A549 (cell line): Measurements from ENCODE around the gene KLLN.
"Not testable (repeated sequence)": the region's sequence is repeated elsewhere in the genome, so short reads cannot be mapped to it uniquely, and the experiment has no call there.

Experiments used
- BHLHE40 ChIP-seq: IDR thresholded peaks from 2 replicates; pipeline ENCODE4 v1.6.1; 2012; ENCODE audit warnings: low read depth, low read length, inconsistent platforms
- CBX2 ChIP-seq: fragments of 200-600 bp; sonication (generic); IDR thresholded peaks from 2 replicates; pipeline ENCODE4 v1.6.1; 2016; ENCODE audit warnings: low read depth, mild to moderate bottlenecking, borderline replicate concordance
- CEBPB ChIP-seq, 2 experiments: fragments of >200 bp in 1 of 2; sonication (Bioruptor Twin) in 1 of 2; formaldehyde crosslinking in 1 of 2; IDR thresholded peaks; 2 replicates each; pipeline ENCODE4 v1.6.1; 2012 to 2016
- CTCF ChIP-seq: fragments of >200 bp; sonication (Bioruptor Twin); formaldehyde crosslinking; IDR thresholded peaks from 3 replicates; pipeline ENCODE4 v1.5.1; 2016
- JUN ChIP-seq, 2 experiments: fragments of >200 bp; sonication (Bioruptor Twin); formaldehyde crosslinking; IDR thresholded peaks; 2 replicates in 1 of 2; 3 replicates in 1 of 2; pipeline ENCODE4 v1.6.1; 2016 to 2017
- MAFK ChIP-seq: fragments of 450-650 bp; IDR thresholded peaks from 2 replicates; pipeline ENCODE4 v1.6.1; 2014; ENCODE audit not compliant: partially characterized antibody
- NPAS2 ChIP-seq: fragments of 250-450 bp; sonication (Bioruptor Pico); IDR thresholded peaks from 2 replicates; pipeline ENCODE4 v1.8.0; 2022; ENCODE audit warnings: mild to moderate bottlenecking, moderate library complexity, borderline replicate concordance
- NR3C1 ChIP-seq: fragments of >200 bp; sonication (Bioruptor Twin); formaldehyde crosslinking; IDR thresholded peaks from 3 replicates; pipeline ENCODE4 v1.6.1; 2017
- POLR2A ChIP-seq: IDR thresholded peaks from 2 replicates; pipeline ENCODE4 v1.6.1; 2012; ENCODE audit warnings: mild to moderate bottlenecking, low read length
- RAD21 ChIP-seq, 2 experiments: fragments of >200 bp in 1 of 2; sonication (Bioruptor Twin) in 1 of 2; formaldehyde crosslinking in 1 of 2; IDR thresholded peaks in 1 of 2; conservative IDR thresholded peaks in 1 of 2; 2 replicates in 1 of 2; 3 replicates in 1 of 2; pipeline ENCODE4 v1.6.1; 2012 to 2018; ENCODE audit warnings: inconsistent platforms in 1 of 2
- SREBF2 ChIP-seq: fragments of 450-650 bp; IDR thresholded peaks from 2 replicates; pipeline ENCODE4 v1.6.1; 2014; ENCODE audit warnings: mild to moderate bottlenecking, moderate library complexity
- ZSCAN20 ChIP-seq: fragments of 250-450 bp; sonication (Bioruptor Pico); IDR thresholded peaks from 2 replicates; pipeline ENCODE4 v1.8.0; 2022; ENCODE audit warnings: mild to moderate bottlenecking, moderate library complexity

- not testable (repeated sequence) for TF ChIP-seq RAD21 (conservative IDR thresholded peaks at IDR 0.05 in 1 of 2, IDR thresholded peaks at IDR 0.05 in 1 of 2); POLR2A; CTCF; CBX2; CEBPB (IDR thresholded peaks at IDR 0.05); NPAS2 (CRISPR knock-in tag); SREBF2; BHLHE40; MAFK; NR3C1; ZSCAN20 (CRISPR knock-in tag); JUN (IDR thresholded peaks at IDR 0.05)
Measured at GRCh38 chr10:87881373-87882059, 18.2 kb upstream of the KLLN start.
